HEK293T (cell line): ENCODE results near the gene CCNG2.

Source experiments
- ARNT ChIP-seq: fragments of 450-650 bp; IDR thresholded peaks from 2 replicates; pipeline ENCODE4 v1.6.1; 2017; ENCODE audit warnings: mild to moderate bottlenecking
- BHLHE40 ChIP-seq: fragments of 450-650 bp; IDR thresholded peaks from 2 replicates; pipeline ENCODE4 v1.6.1; 2016; ENCODE audit warnings: mild to moderate bottlenecking, moderate library complexity, borderline replicate concordance
- CTBP1 ChIP-seq: fragments of 450-650 bp; IDR thresholded peaks from 2 replicates; pipeline ENCODE4 v1.6.1; 2016; ENCODE audit warnings: borderline replicate concordance
- ELF4 ChIP-seq: fragments of 450-650 bp; IDR thresholded peaks from 2 replicates; pipeline ENCODE4 v1.6.1; 2017; ENCODE audit warnings: antibody characterized with exemption
- FOXA1 ChIP-seq: fragments of 450-650 bp; IDR thresholded peaks from 2 replicates; pipeline ENCODE4 v1.6.1; 2016; ENCODE audit warnings: mild to moderate bottlenecking
- FOXK2 ChIP-seq: fragments of 450-650 bp; IDR thresholded peaks from 2 replicates; pipeline ENCODE4 v1.6.1; 2016; ENCODE audit warnings: mild to moderate bottlenecking
- FOXM1 ChIP-seq: fragments of 450-650 bp; IDR thresholded peaks from 2 replicates; pipeline ENCODE4 v1.6.1; 2017; ENCODE audit warnings: mild to moderate bottlenecking, borderline replicate concordance
- L3MBTL2 ChIP-seq: fragments of 450-650 bp; conservative IDR thresholded peaks from 2 replicates; pipeline ENCODE4 v1.6.1; 2016; ENCODE audit warnings: mild to moderate bottlenecking
- LEF1 ChIP-seq: fragments of 450-650 bp; IDR thresholded peaks from 2 replicates; pipeline ENCODE4 v1.6.1; 2017; ENCODE audit warnings: mild to moderate bottlenecking, borderline replicate concordance
- NFRKB ChIP-seq: fragments of 450-650 bp; IDR thresholded peaks from 2 replicates; pipeline ENCODE4 v1.6.1; 2016; ENCODE audit warnings: mild to moderate bottlenecking, moderate library complexity
- PKNOX1 ChIP-seq: fragments of 450-650 bp; IDR thresholded peaks from 2 replicates; pipeline ENCODE4 v1.6.1; 2016
- SP1 ChIP-seq: fragments of 450-650 bp; IDR thresholded peaks from 2 replicates; pipeline ENCODE4 v1.6.1; 2017
- SUZ12 ChIP-seq: fragments of 450-650 bp; IDR thresholded peaks from 2 replicates; pipeline ENCODE4 v1.6.1; 2016; ENCODE audit warnings: mild to moderate bottlenecking
- ZNF384 ChIP-seq: fragments of 450-650 bp; IDR thresholded peaks from 2 replicates; pipeline ENCODE4 v1.6.1; 2016

DNA sequence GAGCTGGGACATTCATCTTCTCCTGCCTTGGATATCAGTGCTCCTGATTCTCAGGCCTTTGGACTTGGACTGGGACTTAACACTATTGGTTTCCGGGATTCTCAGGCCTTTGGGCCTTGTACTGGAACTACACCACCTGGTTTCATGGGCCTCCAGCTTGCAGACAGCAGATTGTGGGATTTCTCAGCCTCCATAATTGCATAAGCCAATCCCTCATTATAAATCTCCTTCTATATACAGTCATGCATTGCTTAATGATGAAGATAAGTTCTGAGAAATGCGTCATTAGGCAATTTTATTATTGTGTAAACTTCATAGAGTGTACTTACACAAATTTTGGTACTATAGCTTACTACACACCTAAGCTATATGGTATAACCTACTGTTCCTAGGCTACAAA is 8.9 kb upstream of the CCNG2 start:
- TF ChIP-seq FOXK2 (no peak), FOXA1 (no peak), L3MBTL2 (no peak), ELF4 (no peak), SP1 (no peak), NFRKB (no peak), CTBP1 (no peak), SUZ12 (no peak), PKNOX1 (no peak), FOXM1 (no peak), ARNT (no peak), BHLHE40 (no peak), ZNF384 (no peak), LEF1 (no peak)
